Activated T-helper 1 cell treated with anti-CD3 and anti-CD28 coated beads, Interleukin-12 subunit alpha, Interleukin-12 subunit beta, Interleukin-2, Interleukin-4 antibody, amounts not matched to agents 30 ng/mL and 10 ng/mL and 1 ng/mL, durations not matched to agents 14 hours and 24 hours and 36 hours (primary cell): Measurements from ENCODE around the gene CTBP2. TPM values are rescaled to one million over a fixed set of nuclear protein-coding genes. Genes with fewer than 3 reads are reported as not detected.
A peak's percentile ranks its signal among the peaks of the same experiment; 100 is the strongest.

Experiments used
- DNase-seq: peaks from one replicate; pipeline ENCODE4 v3.0.0; 2021; ENCODE audit warnings: low spot score
- H3K27ac Mint-ChIP-seq: one replicate; pipeline ENCODE4 v1.8.0; 2021; ENCODE audit warnings: mild to moderate bottlenecking, mixed read lengths
- H3K27me3 Mint-ChIP-seq: one replicate; pipeline ENCODE4 v1.8.0; 2022; ENCODE audit warnings: mild to moderate bottlenecking, moderate library complexity, mixed read lengths; ENCODE audit not compliant: insufficient read depth
- H3K36me3 Mint-ChIP-seq: one replicate; pipeline ENCODE4 v1.8.0; 2021; ENCODE audit warnings: low read depth, mixed read lengths
- H3K4me1 Mint-ChIP-seq: one replicate; pipeline ENCODE4 v1.8.0; 2021; ENCODE audit warnings: low read depth, mixed read lengths
- H3K4me3 Mint-ChIP-seq: one replicate; pipeline ENCODE4 v1.8.0; 2021; ENCODE audit warnings: mild to moderate bottlenecking, moderate library complexity, mixed read lengths
- H3K9me3 Mint-ChIP-seq: one replicate; pipeline ENCODE4 v1.8.0; 2021; ENCODE audit warnings: mixed read lengths
- intact Hi-C: fragments of 100-400 bp; cut with micrococcal nuclease; formaldehyde crosslinking; loops from one replicate; pipeline ENCODE4 v1.15.1; 2024
- total RNA-seq: library from RNA; stranded (reverse); gene quantifications from 2 replicates; pipeline ENCODE4 v1.2.3, GENCODE V29; 2022

The CTBP2 gene
- total RNA-seq, 1 donor from 2014 or later, result 0.13 TPM

DNA sequence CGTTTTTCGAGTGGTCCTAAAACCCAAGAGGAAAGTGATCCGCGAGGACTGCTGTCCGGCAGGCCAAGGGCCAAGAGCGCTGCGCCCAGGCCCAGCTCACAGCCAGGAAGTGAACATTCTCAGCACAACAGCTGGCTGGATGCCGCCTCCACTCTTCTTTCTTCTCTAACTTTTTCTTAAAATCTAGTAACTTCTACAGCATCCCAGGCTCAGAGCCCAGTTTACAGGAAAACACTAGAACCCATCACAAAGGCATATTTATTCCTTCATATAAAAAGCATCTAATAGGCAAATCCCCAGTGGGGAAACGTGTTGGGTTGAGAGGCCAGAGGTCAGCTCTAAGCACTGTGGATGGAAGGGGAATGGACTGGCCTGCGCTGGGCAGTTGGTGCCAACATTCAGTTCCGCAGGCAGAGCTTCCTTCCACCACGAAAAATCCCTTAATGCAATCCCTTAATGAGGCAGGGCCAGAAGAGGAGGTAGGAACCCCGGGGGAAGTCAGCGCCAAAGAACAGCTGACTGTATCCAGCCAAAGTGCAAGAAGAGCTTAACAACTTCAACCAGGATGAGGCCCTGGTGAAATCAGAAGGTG, 143.7 kb downstream of the CTBP2 start:
- Mint-ChIP-seq H3K27ac (no peak overlapping the region), H3K4me1 (peaks cover 4% of the 10 kb centered on the region), H3K27me3 (peaks cover 8% of the 10 kb centered on the region), H3K9me3 (no peaks in the 10 kb centered on the region), H3K4me3 (no peak overlapping the region), H3K36me3 (no peaks in the 10 kb centered on the region)
- intact Hi-C loops, result no loop called here
- DNase-seq, result no peak

- Mint-ChIP-seq H3K27ac (no peak overlapping the region), H3K36me3 (no peaks in the 10 kb centered on the region), H3K27me3 (peaks cover 8% of the 10 kb centered on the region), H3K9me3 (no peaks in the 10 kb centered on the region), H3K4me1 (peaks cover 4% of the 10 kb centered on the region), H3K4me3 (no peak overlapping the region)
- no peak for DNase-seq
- intact Hi-C loops, result no loop called here
These were observed 144.2 kb downstream of the CTBP2 start for GRCh38 chr10:125016123-125016522.

DNA sequence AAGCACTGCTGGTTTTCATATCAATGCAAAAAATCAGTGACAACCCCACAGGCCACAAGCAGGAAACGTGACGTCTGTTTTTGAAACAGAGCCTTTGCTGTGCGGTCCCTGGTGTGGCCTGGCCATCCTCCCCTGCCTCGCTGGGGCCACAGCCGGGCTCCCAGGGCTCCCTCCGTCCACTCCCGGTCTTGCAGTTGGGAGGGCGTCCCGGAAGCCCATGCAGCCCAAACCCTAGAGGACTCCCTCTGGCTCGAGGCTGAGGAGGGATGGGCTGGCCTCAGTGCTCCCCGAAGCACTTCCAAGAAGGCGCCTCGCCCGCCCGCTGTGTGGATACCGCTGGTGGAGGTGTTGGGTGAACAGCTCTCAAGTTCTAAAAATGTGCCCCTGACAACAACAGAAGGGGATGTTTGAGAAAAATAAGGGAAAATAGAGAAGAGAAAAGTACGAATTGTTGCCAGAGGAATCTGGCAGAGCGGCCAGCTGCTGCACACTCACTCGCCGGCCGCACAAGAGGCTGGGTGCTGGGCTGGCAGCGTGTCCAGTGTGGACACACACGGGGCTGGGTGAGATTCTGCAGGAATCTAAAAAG, 144.9 kb downstream of the CTBP2 start:
- intact Hi-C loops, result no loop called here
- Mint-ChIP-seq H3K4me1 (peaks cover 4% of the 10 kb centered on the region), H3K9me3 (no peaks in the 10 kb centered on the region), H3K27ac (no peak overlapping the region), H3K36me3 (no peaks in the 10 kb centered on the region), H3K27me3 (peaks cover 5% of the 10 kb centered on the region), H3K4me3 (no peak overlapping the region)
- DNase-seq, result no peak

DNA sequence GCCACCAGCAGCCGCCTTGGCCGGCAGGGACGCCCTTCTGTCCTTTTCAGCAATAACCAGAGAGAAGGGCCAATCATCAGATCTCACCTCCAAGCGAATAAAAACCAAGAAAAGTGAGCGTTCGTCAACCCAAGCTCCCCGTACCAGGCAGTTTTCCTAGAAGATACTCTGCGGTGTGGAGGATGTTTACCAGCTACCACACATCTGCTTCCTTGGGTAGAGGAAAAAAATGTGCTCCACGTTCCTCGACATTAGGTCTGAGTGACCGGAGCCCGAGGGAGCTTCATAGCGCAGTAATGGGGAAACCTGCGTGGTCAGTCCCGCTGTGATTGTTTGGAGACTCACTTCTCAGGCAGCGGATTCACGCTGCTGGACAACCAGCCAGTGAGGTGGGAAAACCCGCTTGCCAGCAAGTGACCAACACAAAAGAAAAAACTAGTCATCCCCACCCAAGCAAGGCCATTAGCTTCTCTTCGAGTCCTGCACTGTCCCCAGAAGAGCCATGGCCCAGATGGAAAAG, 145.5 kb downstream of the CTBP2 start:
- Mint-ChIP-seq H3K9me3 (no peaks in the 10 kb centered on the region), H3K36me3 (no peaks in the 10 kb centered on the region), H3K27me3 (peaks cover 7% of the 10 kb centered on the region), H3K27ac (no peak overlapping the region), H3K4me1 (peaks cover 4% of the 10 kb centered on the region), H3K4me3 (peak overlapping the region; percentile 11)
- DNase-seq, result no peak
- intact Hi-C loops, result no loop called here

- H3K27me3 Mint-ChIP-seq, result peaks cover 7% of the 10 kb centered on the region
- H3K4me1 Mint-ChIP-seq, result peaks cover 4% of the 10 kb centered on the region
- no peaks in the 10 kb centered on the region for H3K36me3 Mint-ChIP-seq
- H3K4me3 Mint-ChIP-seq, result no peak overlapping the region
- no peak overlapping the region for H3K27ac Mint-ChIP-seq
- intact Hi-C loops, result no loop called here
- H3K9me3 Mint-ChIP-seq, result no peaks in the 10 kb centered on the region
- DNase-seq, result no peak
These were observed 146.1 kb downstream of the CTBP2 start for GRCh38 chr10:125014086-125014830.

- peaks cover 4% of the 10 kb centered on the region for H3K4me1 Mint-ChIP-seq
- H3K9me3 Mint-ChIP-seq, result no peaks in the 10 kb centered on the region
- no peak overlapping the region for H3K4me3 Mint-ChIP-seq
- no peaks in the 10 kb centered on the region for H3K36me3 Mint-ChIP-seq
- intact Hi-C loops, result no loop called here
- H3K27ac Mint-ChIP-seq, result no peak overlapping the region
- DNase-seq, result no peak
- H3K27me3 Mint-ChIP-seq, result peaks cover 7% of the 10 kb centered on the region
These were observed 146.9 kb downstream of the CTBP2 start for GRCh38 chr10:125013529-125013872.

- intact Hi-C loops, result no loop called here
- H3K4me1 Mint-ChIP-seq, result peaks cover 4% of the 10 kb centered on the region
- no peaks in the 10 kb centered on the region for H3K9me3 Mint-ChIP-seq
- DNase-seq, result no peak
- H3K36me3 Mint-ChIP-seq, result no peaks in the 10 kb centered on the region
- no peak overlapping the region for H3K27ac Mint-ChIP-seq
- H3K27me3 Mint-ChIP-seq, result peaks cover 7% of the 10 kb centered on the region
- H3K4me3 Mint-ChIP-seq, result no peak overlapping the region
These were observed 147.4 kb downstream of the CTBP2 start for GRCh38 chr10:125012851-125013528.

DNA sequence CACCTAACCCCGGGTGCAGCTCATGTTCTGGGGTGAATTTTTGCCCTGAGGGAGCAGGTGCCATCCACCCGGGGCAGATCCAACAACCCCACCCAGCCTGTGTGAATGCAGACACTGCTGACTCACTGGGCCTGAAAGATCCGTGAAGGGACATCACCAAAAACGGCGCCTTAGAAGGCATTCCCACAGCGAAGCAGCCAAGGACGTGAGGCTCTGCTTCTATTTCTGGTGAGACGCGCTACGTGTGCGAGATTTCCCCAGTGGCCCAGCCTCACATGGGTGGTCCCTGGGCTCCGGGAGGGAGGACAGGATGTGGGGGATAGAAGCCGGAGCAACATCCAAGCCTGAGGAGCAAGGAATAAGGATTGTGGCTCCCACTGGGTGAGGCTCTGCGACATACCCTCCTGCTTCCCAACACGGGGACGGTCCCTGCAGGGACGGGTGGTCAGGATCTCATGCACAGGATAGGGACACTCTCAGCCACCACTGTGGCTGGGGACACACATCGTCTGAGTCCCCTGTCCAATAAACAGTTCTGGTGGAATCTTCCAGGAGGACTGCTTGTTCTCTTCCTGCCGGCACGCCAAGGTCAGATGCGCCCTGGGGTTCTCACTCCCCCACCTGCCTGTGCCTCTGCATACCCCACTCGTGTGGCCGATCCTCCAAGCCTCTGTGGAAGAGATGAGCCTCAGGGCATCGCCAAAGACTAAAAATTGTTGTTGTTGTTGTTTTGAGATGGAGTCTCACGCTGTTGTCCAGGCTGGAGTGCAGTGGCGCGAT, 148.2 kb downstream of the CTBP2 start:
- Mint-ChIP-seq H3K36me3 (no peaks in the 10 kb centered on the region), H3K27ac (no peak overlapping the region), H3K9me3 (no peaks in the 10 kb centered on the region), H3K4me1 (peaks cover 4% of the 10 kb centered on the region), H3K27me3 (peaks cover 7% of the 10 kb centered on the region), H3K4me3 (no peak overlapping the region)
- DNase-seq, result no peak
- intact Hi-C loops, result no loop called here

DNA sequence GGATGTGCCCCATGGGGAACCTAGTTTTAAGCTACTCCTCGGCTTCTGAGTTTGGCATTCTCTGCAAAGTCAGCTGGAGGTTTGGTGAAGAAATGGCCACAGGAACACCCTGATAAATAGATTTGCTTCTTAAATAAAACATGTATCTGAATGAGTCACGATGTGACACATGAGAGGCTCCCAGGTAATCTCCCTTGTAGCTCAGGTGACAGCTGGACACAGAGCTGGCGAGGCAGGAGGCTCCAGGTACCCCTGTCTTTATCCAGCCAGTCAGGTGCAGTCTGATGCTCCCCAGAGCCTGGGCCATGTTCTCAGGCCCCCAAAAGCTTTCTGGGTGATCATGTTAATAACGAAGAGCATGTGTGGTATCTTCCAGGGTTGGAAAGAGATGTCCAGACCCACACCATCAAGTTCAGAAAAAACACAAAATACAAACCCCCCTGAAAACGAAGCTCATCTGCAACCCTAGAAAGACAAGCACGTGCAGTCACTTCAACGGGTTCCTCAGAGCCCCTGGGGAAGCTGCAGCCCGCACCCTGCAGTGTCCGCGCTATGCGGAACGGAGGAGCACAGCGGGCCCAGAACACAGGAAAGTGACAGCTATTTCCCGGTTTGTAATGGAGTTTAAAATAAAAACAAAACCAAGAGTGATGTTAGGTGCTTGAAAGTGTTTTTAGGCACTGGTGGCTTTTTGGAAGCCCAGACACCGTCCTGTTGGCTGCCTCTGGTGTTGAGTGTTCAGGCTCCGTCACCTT, 149.0 kb downstream of the CTBP2 start:
- Mint-ChIP-seq H3K36me3 (no peaks in the 10 kb centered on the region), H3K4me1 (peaks cover 4% of the 10 kb centered on the region), H3K27ac (no peak overlapping the region), H3K9me3 (no peaks in the 10 kb centered on the region), H3K4me3 (no peak overlapping the region), H3K27me3 (peaks cover 7% of the 10 kb centered on the region)
- intact Hi-C loops, result no loop called here
- DNase-seq, result no peak

DNA sequence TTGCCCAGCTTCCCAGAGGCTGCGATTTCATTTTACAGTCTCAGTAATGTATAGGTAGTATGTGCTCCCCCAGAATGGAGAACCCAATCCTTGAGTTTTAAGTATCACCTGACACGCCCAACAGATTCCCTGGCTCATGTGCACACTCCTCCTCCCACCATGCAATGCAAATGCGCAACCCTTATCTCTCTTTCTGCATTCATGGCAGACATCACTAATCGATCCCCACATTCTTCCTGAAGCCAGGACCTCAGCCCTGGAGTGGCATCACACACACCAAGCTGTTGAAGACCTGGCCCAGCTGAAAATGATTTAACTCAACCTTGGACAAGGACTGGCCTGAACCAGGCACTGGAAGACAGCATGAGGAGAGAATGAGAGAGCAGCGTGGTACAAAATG, 150.0 kb downstream of the CTBP2 start:
- no peak overlapping the region for H3K27ac Mint-ChIP-seq
- DNase-seq, result no peak
- intact Hi-C loops, result no loop called here
- H3K4me3 Mint-ChIP-seq, result no peak overlapping the region
- peaks cover 1% of the 10 kb centered on the region for H3K4me1 Mint-ChIP-seq
- H3K9me3 Mint-ChIP-seq, result no peaks in the 10 kb centered on the region
- no peaks in the 10 kb centered on the region for H3K36me3 Mint-ChIP-seq
- peaks cover 5% of the 10 kb centered on the region for H3K27me3 Mint-ChIP-seq

- peaks cover 5% of the 10 kb centered on the region for H3K27me3 Mint-ChIP-seq
- H3K9me3 Mint-ChIP-seq, result no peaks in the 10 kb centered on the region
- H3K4me3 Mint-ChIP-seq, result no peak overlapping the region
- H3K36me3 Mint-ChIP-seq, result no peaks in the 10 kb centered on the region
- no peak for DNase-seq
- no peaks in the 10 kb centered on the region for H3K4me1 Mint-ChIP-seq
- intact Hi-C loops, result no loop called here
- H3K27ac Mint-ChIP-seq, result no peak overlapping the region
These were observed 150.7 kb downstream of the CTBP2 start for GRCh38 chr10:125009661-125010161.
